GM12878 (cell line): ENCODE measurements around the gene HLA-DRA. TPM values are rescaled to one million over a fixed set of nuclear protein-coding genes. Genes with fewer than 3 reads are reported as not detected.

Experiments
- ATF2 ChIP-seq: IDR thresholded peaks from 2 replicates; pipeline ENCODE4 v1.6.1; 2012; ENCODE audit warnings: low read length, inconsistent platforms
- CBFB ChIP-seq: IDR thresholded peaks from 2 replicates; pipeline ENCODE4 v1.6.1; 2016; ENCODE audit warnings: antibody characterized with exemption, low read depth
- CEBPB ChIP-seq, 2 experiments: fragments of 150-350 bp in 1 of 2; IDR thresholded peaks; 2 replicates each; pipeline ENCODE4 v1.6.1; 2012 to 2014; ENCODE audit warnings: low read depth in 2 of 2, low read length in 2 of 2, borderline replicate concordance in 1 of 2, inconsistent platforms in 1 of 2
- CHD4 ChIP-seq: fragments of 200-600 bp; sonication (generic); IDR thresholded peaks from 2 replicates; pipeline ENCODE4 v1.6.1; 2016; ENCODE audit warnings: mild to moderate bottlenecking
- E2F8 ChIP-seq: fragments of 450-650 bp; IDR thresholded peaks from 2 replicates; pipeline ENCODE4 v1.6.1; 2018; ENCODE audit warnings: mild to moderate bottlenecking, low read depth, moderate library complexity; ENCODE audit not compliant: partially characterized antibody
- EZH2 ChIP-seq: IDR thresholded peaks from 2 replicates; pipeline ENCODE4 v1.6.1; 2012; ENCODE audit warnings: low read depth, mild to moderate bottlenecking, control low read depth, inconsistent platforms, low read length, borderline replicate concordance; ENCODE audit not compliant: control insufficient read depth
- FOXK2 ChIP-seq: fragments of 450-650 bp; IDR thresholded peaks from 2 replicates; pipeline ENCODE4 v1.6.1; 2017; ENCODE audit warnings: mild to moderate bottlenecking, moderate library complexity
- IRF5 ChIP-seq: fragments of 450-650 bp; IDR thresholded peaks from 2 replicates; pipeline ENCODE4 v1.6.1; 2017; ENCODE audit warnings: borderline replicate concordance
- KLF5 ChIP-seq: fragments of 450-650 bp; IDR thresholded peaks from 2 replicates; pipeline ENCODE4 v1.6.1; 2014; ENCODE audit warnings: mild to moderate bottlenecking; ENCODE audit not compliant: partially characterized antibody
- PAX8 ChIP-seq: fragments of 450-650 bp; IDR thresholded peaks from 2 replicates; pipeline ENCODE4 v1.6.1; 2017; ENCODE audit warnings: mild to moderate bottlenecking, moderate library complexity
- PKNOX1 ChIP-seq: fragments of 450-650 bp; IDR thresholded peaks from 2 replicates; pipeline ENCODE4 v1.6.1; 2016; ENCODE audit warnings: mild to moderate bottlenecking
- POLR2AphosphoS5 ChIP-seq: IDR thresholded peaks from 2 replicates; pipeline ENCODE4 v1.6.1; 2011; ENCODE audit warnings: mild to moderate bottlenecking, low read length, inconsistent platforms
- RAD21 ChIP-seq: IDR thresholded peaks from 2 replicates; pipeline ENCODE4 v1.6.1; 2011; ENCODE audit warnings: mild to moderate bottlenecking, low read depth, low read length, moderate library complexity; ENCODE audit not compliant: insufficient read depth
- RCOR1 ChIP-seq: conservative IDR thresholded peaks from 2 replicates; pipeline ENCODE4 v1.6.1; 2012; ENCODE audit warnings: low read depth, low read length, improper control_type of control experiment
- SIX5 ChIP-seq: IDR thresholded peaks from 2 replicates; pipeline ENCODE4 v1.6.1; 2011; ENCODE audit warnings: mild to moderate bottlenecking, low read depth, low read length, moderate library complexity; ENCODE audit not compliant: severe bottlenecking
- STAT1 ChIP-seq: fragments of 450-650 bp; conservative IDR thresholded peaks from 2 replicates; pipeline ENCODE4 v1.6.1; 2014; ENCODE audit warnings: antibody characterized with exemption, mild to moderate bottlenecking
- STAT3 ChIP-seq: IDR thresholded peaks from 2 replicates; pipeline ENCODE4 v1.6.1; 2011; ENCODE audit warnings: low read depth, low read length, improper control_type of control experiment
- ZBTB4 ChIP-seq: fragments of 450-650 bp; formaldehyde crosslinking; IDR thresholded peaks from 2 replicates; pipeline ENCODE4 v1.4.0; 2022; ENCODE audit warnings: mild to moderate bottlenecking, moderate library complexity
- ZNF384 ChIP-seq: IDR thresholded peaks from 2 replicates; pipeline ENCODE4 v1.6.1; 2012; ENCODE audit warnings: low read depth, mild to moderate bottlenecking, low read length, improper control_type of control experiment, borderline replicate concordance
- ZSCAN29 ChIP-seq: fragments of 450-650 bp; IDR thresholded peaks from 2 replicates; pipeline ENCODE4 v1.6.1; 2017; ENCODE audit warnings: mild to moderate bottlenecking, moderate library complexity
- polyA plus RNA-seq, 11 experiments: library from polyadenylated mRNA; depleted of rRNA in 4 of 11; unstranded in 6 of 11; stranded (reverse) in 5 of 11; fragments of >200 nt; fragmentation: Nextera tagmentation in 4 of 11; fragmentation: Illumina TruSeq in 1 of 11; extraction: Ambion mirVana in 4 of 11; extraction: Trizol in 1 of 11; gene quantifications; 1 replicate in 1 of 11; 2 replicates in 10 of 11; pipeline versions ENCODE4 v1.2.1 to v1.2.3, GENCODE V29; 2011 to 2016; ENCODE audit warnings: inconsistent platforms in 2 of 11, missing spikeins in 2 of 11, low read depth in 1 of 11
- total RNA-seq, 4 experiments: library from RNA; depleted of rRNA in 3 of 4; stranded (reverse); fragments of >200 nt in 3 of 4; fragmentation: Illumina TruSeq in 1 of 4; extraction: Trizol in 1 of 4; gene quantifications; 2 replicates each; pipeline versions ENCODE4 v1.2.1 to v1.2.3, GENCODE V29; 2013 to 2021

The HLA-DRA gene
- total and polyA plus RNA-seq, 10 of the 15 experiments (the other 5 are each of a cell fraction or from before 2014, with no cell fraction given), result 2,040 to 7,093 (median 2,859) TPM

- TF ChIP-seq ZSCAN29, result no peak
- TF ChIP-seq CBFB, result no peak
- TF ChIP-seq RCOR1, result no peak
- TF ChIP-seq PAX8, result no peak
- TF ChIP-seq FOXK2, result no peak
- TF ChIP-seq STAT3, result no peak
- no peak for TF ChIP-seq E2F8
- TF ChIP-seq IRF5, result no peak
- TF ChIP-seq POLR2AphosphoS5, result 0 out of 2 replicates have a peak, but pooled peaks have one; percentile 36
- 0 out of 2 replicates have a peak, but pooled peaks have one; percentile 27 for TF ChIP-seq ATF2
- TF ChIP-seq PKNOX1, result peak; percentile 87
- no peak for TF ChIP-seq RAD21
- TF ChIP-seq CEBPB (IDR thresholded peaks at IDR 0.05; ENCODE audit: borderline replicate concordance in 1 of 2, low read depth in 2 of 2, low read length in 2 of 2), result no peak
- TF ChIP-seq EZH2, result no peak
- TF ChIP-seq CHD4, result no peak
- peak; percentile 39 for TF ChIP-seq SIX5
- no peak for TF ChIP-seq KLF5
- no peak for TF ChIP-seq STAT1
- no peak for TF ChIP-seq ZBTB4 (CRISPR knock-in tag)
- no peak for TF ChIP-seq ZNF384
These were observed 22.9 kb downstream of the HLA-DRA start (continued) for GRCh38 chr6:32462609-32463008.
